ENCODE results near the gene CISTR.
A peak's percentile ranks its signal among the peaks of the same experiment; 100 is the strongest.

CISTR gene

GRCh38 chr12:53739214-53740129 is 12.3 kb downstream of the CISTR start (continued):
- TF ChIP-seq HIC1 (tag by site-specific recombination; IDR thresholded peaks at IDR 0.05): peak; percentile 83
- TF ChIP-seq YY1 (tag by site-specific recombination; IDR thresholded peaks at IDR 0.05): 0 out of 2 replicates have a peak, but pooled peaks have one; percentile 8
- TF ChIP-seq HOXA7 (CRISPR knock-in tag; IDR thresholded peaks at IDR 0.05; ENCODE audit: borderline replicate concordance): no peak
- peak; percentile 10; the same call in 1 of the 2 replicates for TF ChIP-seq ZNF366 (tag by site-specific recombination; conservative IDR thresholded peaks at IDR 0.05)
- peak; percentile 95 for TF ChIP-seq ZNF843 (tag by site-specific recombination; IDR thresholded peaks at IDR 0.05)
- TF ChIP-seq ZNF670 (tag by site-specific recombination; IDR thresholded peaks at IDR 0.05; ENCODE audit: low read depth): no peak
- TF ChIP-seq GLI2 (tag by site-specific recombination; IDR thresholded peaks at IDR 0.05; ENCODE audit: borderline replicate concordance, low read depth): peak; percentile 86; the same call in 1 of the 2 replicates
- no peak for TF ChIP-seq ZNF426 (tag by site-specific recombination; IDR thresholded peaks at IDR 0.05)
- no peak for TF ChIP-seq ELK4 (IDR thresholded peaks at IDR 0.05; ENCODE audit: borderline replicate concordance, low read depth, low read length)
- no peak for TF ChIP-seq GFI1B (tag by site-specific recombination; IDR thresholded peaks at IDR 0.05)
- TF ChIP-seq ZNF10 (tag by site-specific recombination; IDR thresholded peaks at IDR 0.05): 0 out of 2 replicates have a peak, but pooled peaks have one; percentile 56
- TF ChIP-seq ZNF350 (tag by site-specific recombination; IDR thresholded peaks at IDR 0.05): no peak
- TF ChIP-seq ZNF580 (tag by site-specific recombination; IDR thresholded peaks at IDR 0.05): 0 out of 2 replicates have a peak, but pooled peaks have one; percentile 14
- no peak for TF ChIP-seq ZNF624 (tag by site-specific recombination; IDR thresholded peaks at IDR 0.05)
- peak; percentile 99 for TF ChIP-seq ZIC2 (tag by site-specific recombination; IDR thresholded peaks at IDR 0.05)
- no peak for TF ChIP-seq ZNF280D (tag by site-specific recombination; IDR thresholded peaks at IDR 0.05)
- TF ChIP-seq ZBTB49 (tag by site-specific recombination; IDR thresholded peaks at IDR 0.05; ENCODE audit: low read depth): no peak
- TF ChIP-seq ZNF2 (tag by site-specific recombination; IDR thresholded peaks at IDR 0.05): no peak
- TF ChIP-seq ZSCAN4 (tag by site-specific recombination; IDR thresholded peaks at IDR 0.05): no peak
- TF ChIP-seq ZNF585B (tag by site-specific recombination; IDR thresholded peaks at IDR 0.05): no peak
- no peak for TF ChIP-seq ZNF514 (tag by site-specific recombination; IDR thresholded peaks at IDR 0.05)
- no peak for TF ChIP-seq KLF1 (tag by site-specific recombination; IDR thresholded peaks at IDR 0.05)
- peak; percentile 85 for TF ChIP-seq ZSCAN30 (tag by site-specific recombination; IDR thresholded peaks at IDR 0.05)
- TF ChIP-seq MYNN (tag by site-specific recombination; IDR thresholded peaks at IDR 0.05; ENCODE audit: borderline replicate concordance): no peak
- peak; percentile 82; the same call in 1 of the 2 replicates for TF ChIP-seq INSM2 (tag by site-specific recombination; IDR thresholded peaks at IDR 0.05)
- no peak for TF ChIP-seq ZNF239 (tag by site-specific recombination; IDR thresholded peaks at IDR 0.05)
- TF ChIP-seq ZNF404 (tag by site-specific recombination; IDR thresholded peaks at IDR 0.05): no peak

Data from HEK293 (cell line).